ENCODE measurements around the gene NGB.
"Not testable (repeated sequence)": the region's sequence is repeated elsewhere in the genome, so short reads cannot be mapped to it uniquely, and the experiment has no call there.

Gene NGB

GRCh38 chr14:77299771-77300170 lies 28.8 kb upstream of the NGB start:
- in situ Hi-C loops (cut with MboI; ENCODE audit: low sequenced_read_pairs), result loop anchor here (25.0 kb wide), 1 partner anchor 437 kb away; no protein-coding TSS in a partner anchor

DNA sequence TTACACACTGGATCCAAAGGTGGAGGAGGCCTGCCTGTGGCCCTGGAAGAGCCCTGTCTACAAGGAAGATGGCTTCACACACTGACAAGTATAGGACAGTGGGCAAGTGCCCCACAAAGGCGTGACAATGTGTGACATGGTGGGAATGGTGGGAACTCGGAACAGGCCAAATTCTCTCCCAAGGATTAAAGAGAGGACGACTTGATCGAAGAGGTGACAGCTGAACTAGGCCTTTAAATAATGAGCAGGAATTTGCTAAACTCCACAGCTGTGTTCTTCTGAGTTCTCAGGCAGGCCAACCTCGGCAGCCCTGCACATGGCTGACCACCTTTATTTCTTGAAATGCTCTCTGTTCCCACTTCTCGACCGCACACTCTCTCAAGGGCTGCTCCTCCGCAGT lies 25.9 kb upstream of the NGB start:
- in situ Hi-C loops (cut with MboI; ENCODE audit: low sequenced_read_pairs), result no loop called here

- in situ Hi-C loops (cut with MboI; ENCODE audit: low sequenced_read_pairs), result no loop called here
Observed at GRCh38 chr14:77296155-77296554, 25.1 kb upstream of the NGB start.

DNA sequence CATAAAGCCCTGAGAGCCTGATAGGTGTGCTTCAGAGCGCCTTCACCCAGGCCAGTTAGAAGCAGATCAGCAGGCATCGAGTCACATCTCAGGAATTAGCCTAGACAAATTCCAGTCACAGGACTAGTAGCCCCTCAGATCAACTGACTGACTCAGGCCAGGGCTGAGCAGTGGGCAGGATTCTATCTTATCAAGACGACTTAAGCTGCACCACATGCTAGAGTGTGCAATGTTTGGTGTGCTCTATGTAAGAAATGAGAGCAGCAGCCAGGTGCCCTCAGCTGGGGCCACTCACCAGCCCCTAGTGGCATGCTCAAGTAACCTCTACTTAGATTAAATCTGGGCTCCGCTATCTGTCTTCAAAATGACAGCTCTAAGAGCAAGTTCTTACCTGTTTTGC lies 19.7 kb upstream of the NGB start:
- in situ Hi-C loops (cut with MboI; ENCODE audit: low sequenced_read_pairs), result no loop called here

- in situ Hi-C loops (cut with MboI; ENCODE audit: low sequenced_read_pairs), result no loop called here
Observed at GRCh38 chr14:77286576-77286975, 15.6 kb upstream of the NGB start.

DNA sequence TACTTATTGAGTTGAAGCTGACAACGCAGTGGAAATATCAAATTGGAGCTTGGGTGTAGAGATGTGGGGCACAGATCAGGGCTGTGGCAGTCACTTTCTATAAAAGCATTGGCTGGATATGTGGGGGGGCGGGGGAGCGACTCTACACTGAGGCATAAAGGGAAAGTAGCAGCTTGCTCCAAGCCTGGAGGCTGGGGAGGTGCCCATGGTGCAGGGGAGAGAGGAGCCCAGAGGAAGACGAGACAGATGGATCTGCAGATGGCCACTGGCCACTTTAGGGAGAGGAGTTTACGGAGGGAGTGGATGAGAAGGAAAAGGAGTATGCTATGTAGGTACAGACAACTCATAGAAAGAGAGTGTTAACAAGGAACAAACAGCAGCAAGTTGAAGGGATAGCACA lies 13.5 kb upstream of the NGB start:
- in situ Hi-C loops (cut with MboI; ENCODE audit: low sequenced_read_pairs), result no loop called here

GRCh38 chr14:77284066-77284465 lies 13.1 kb upstream of the NGB start:
- in situ Hi-C loops (cut with MboI; ENCODE audit: low sequenced_read_pairs), result no loop called here

- in situ Hi-C loops (cut with MboI; ENCODE audit: low sequenced_read_pairs), result no loop called here
Observed at GRCh38 chr14:77281852-77282410, 10.9 kb upstream of the NGB start.

GRCh38 chr14:77280921-77281320 lies 9.9 kb upstream of the NGB start:
- in situ Hi-C loops (cut with MboI; ENCODE audit: low sequenced_read_pairs), result not testable (repeated sequence)

GRCh38 chr14:77279719-77280118 lies 8.7 kb upstream of the NGB start:
- in situ Hi-C loops (cut with MboI; ENCODE audit: low sequenced_read_pairs), result no loop called here

DNA sequence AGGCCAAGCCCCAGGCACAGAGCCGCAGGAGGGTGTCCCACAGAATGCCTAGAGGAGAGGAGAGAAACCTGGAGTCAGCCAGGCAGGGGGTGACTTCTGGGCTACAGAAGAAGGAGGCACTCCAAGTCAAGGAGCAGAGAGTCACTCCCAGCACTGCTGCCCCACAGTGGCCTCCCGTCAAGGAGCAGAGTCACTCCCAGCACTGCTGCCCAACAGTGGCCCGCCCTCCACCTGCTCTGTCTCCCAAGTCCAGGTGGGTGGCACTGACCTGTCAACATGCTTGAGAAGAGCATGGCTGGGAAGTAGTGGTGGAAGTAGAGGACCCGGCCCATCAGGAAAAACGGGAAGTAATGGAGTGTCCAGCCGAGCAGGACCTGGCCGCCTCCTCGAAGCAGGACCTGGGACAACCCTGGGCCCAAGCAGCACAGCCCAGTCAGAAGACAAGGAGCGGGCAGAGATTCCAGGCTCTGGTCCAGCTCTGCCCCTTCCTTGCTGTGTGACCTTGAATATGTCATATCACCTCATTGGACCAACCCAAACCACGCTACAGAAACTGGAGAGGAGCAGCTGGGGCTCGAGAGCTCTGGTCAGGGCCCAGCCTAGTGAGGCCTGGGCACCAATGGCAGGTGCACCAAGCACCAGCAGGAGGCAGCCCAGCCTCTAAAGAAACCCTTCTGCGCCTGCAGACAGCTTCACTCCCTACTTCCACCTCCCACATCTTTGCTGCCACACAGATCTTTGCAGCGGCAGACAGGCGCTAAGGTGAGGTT lies 7.6 kb upstream of the NGB start:
- in situ Hi-C loops (cut with MboI; ENCODE audit: low sequenced_read_pairs), result no loop called here

- in situ Hi-C loops (cut with MboI; ENCODE audit: low sequenced_read_pairs), result no loop called here
Observed at GRCh38 chr14:77276959-77277358, 6.0 kb upstream of the NGB start.

GRCh38 chr14:77276295-77276935 lies 5.4 kb upstream of the NGB start:
- in situ Hi-C loops (cut with MboI; ENCODE audit: low sequenced_read_pairs), result no loop called here

DNA sequence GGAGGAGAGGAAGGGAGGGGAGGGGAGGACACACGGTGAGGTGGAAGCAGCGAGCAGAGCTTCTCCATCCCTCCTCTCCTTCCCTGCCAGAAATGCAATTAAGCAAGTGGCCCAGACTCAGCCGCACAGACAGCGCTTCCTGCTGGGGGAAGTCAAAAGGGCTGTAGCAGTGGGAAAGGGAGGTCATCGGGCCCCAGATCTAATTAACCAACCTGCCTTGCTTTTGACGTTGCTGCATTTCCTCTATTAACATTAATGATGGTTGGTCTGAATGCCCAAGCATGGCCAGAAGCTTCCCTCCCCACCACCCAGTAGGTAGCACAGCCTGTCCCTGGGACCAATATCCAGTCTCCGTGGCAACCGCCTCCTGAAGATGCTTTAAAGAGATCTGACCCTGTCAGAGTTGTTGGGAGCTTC lies 4.6 kb upstream of the NGB start:
- in situ Hi-C loops (cut with MboI; ENCODE audit: low sequenced_read_pairs), result no loop called here

GRCh38 chr14:77275041-77275580 lies 4.1 kb upstream of the NGB start:
- in situ Hi-C loops (cut with MboI; ENCODE audit: low sequenced_read_pairs), result no loop called here

DNA sequence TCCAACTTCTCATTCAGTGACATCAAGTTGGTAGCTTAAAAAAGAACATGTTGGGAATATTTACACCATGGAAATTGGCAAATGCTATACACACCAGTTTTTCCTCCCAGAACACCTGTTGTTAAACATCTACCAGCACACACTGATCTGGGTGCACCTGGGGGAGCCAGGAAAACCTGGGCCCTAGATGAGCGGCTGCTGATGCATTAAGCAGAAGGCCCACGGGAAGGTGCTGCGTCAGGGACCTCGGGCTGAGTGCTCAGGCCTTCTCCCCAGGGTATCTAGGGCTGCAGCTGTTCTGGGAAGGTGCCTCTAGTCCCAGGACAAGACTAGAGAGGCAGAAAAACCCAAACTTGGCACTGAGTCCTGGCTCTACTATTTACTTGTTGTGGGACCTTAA lies 2.8 kb upstream of the NGB start:
- in situ Hi-C loops (cut with MboI; ENCODE audit: low sequenced_read_pairs), result no loop called here

- in situ Hi-C loops (cut with MboI; ENCODE audit: low sequenced_read_pairs), result no loop called here
Observed at GRCh38 chr14:77272261-77272660, 1.3 kb upstream of the NGB start.

GRCh38 chr14:77270361-77271112 lies 469 bp downstream of the NGB start:
- in situ Hi-C loops (cut with MboI; ENCODE audit: low sequenced_read_pairs), result no loop called here

DNA sequence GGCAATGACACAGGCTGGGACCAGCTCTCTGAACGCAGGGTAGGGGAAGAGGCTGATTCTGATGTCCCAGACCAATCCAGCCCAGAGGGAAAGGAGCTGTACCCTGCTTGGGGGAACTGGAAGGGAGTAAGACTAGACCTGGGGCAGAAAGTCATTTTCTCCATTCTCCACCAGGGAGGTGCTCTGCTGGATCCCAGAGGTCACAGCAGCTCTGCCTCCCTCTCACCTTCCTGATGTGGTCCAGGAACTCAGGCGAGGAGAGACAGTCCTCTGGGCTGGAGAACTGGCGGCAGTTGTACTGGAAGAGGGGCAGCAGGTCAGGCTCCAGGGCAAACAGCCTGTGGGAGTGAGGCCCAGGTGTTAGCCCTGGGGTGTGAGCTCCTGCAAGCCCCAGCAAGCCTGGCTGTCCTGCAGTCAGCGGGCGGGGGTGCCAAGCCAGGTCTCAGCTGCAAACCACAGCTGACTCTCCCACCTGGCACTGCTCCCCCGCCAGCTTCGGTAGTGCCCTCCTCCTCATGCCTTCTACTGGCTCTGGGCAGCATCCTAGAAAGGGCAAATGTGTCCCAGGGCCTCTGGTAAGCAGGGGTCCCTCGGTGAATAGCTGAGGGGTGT lies 1.9 kb downstream of the NGB start:
- in situ Hi-C loops (cut with MboI; ENCODE audit: low sequenced_read_pairs), result no loop called here

DNA sequence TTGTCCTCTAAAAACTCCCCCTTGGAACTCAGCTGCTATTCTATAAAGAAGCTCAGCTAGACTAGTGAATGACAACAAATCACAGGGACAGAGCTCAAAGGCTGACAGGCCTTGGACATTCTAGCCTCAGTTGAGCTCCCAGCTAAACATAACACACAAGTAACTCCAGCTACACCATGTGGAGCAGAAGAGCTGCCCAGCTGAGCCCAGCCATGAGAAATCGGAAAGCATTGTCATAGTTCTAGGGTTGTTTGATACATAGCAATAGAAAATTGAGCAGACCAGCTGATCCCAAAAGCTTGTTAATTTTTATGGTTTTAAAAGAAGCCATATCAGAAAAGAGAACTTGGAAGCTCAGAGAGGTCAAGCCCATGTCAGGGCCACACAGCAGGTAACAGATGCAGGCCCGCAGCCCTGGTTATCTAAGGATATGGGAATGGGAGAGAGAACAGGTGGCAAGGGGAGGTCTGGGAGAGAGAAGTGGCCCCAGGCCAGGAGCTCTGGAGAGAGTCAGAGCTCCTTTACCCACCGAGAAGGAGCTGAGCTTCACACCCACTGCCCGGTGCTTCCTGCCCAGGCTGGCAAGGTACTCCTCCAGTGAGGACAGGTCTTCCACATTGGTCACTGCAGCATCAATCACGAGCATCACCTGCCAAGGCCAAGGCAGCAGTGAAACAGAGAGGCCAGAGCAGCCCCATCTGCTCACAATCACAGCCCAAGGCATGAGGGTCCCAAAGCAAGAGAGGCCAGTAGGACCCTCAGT lies 2.9 kb downstream of the NGB start:
- in situ Hi-C loops (cut with MboI; ENCODE audit: low sequenced_read_pairs), result no loop called here
